MG63 (cell line): ENCODE measurements around the gene KIF5A. TPM values are rescaled to one million over a fixed set of nuclear protein-coding genes. Genes with fewer than 3 reads are reported as not detected.

Experiments
- total RNA-seq: library from RNA; depleted of rRNA; stranded (reverse); fragments of >200 nt; shearing (Covaris generic); gene quantifications from 2 replicates; pipeline ENCODE4 v1.2.3, GENCODE V29; 2014; ENCODE audit warnings: low replicate concordance; rRNA removed

Gene KIF5A
- total RNA-seq, 1 experiment from 2014 or later, result not detected

Other genes with a start within 250 kb of the KIF5A start
- 8.2 and 8.7 TPM in 2 replicates for gene R3HDM2, start 119.0 kb upstream of the KIF5A start, total RNA-seq
- not detected in 2 replicates for gene INHBC, start 115.3 kb upstream of the KIF5A start, total RNA-seq
- 3.5 and 7.4 TPM in 2 replicates for gene INHBE, start 94.7 kb upstream of the KIF5A start, total RNA-seq
- gene GLI1, start 90.3 kb upstream of the KIF5A start, total RNA-seq, result 0.03 TPM in 1 of 2 replicates, not detected in the other
- gene ARHGAP9, start 70.2 kb upstream of the KIF5A start, total RNA-seq, result not detected in 2 replicates
- 245 and 285 TPM in 2 replicates for gene MARS1, start 62.0 kb upstream of the KIF5A start, total RNA-seq
- gene DDIT3, start 29.5 kb upstream of the KIF5A start, total RNA-seq, result 9.9 and 17.1 TPM in 2 replicates
- gene MBD6, start 27.2 kb upstream of the KIF5A start, total RNA-seq, result 0.07 and 3.0 TPM in 2 replicates
- 158 and 249 TPM in 2 replicates for gene DCTN2, start 2.9 kb upstream of the KIF5A start, total RNA-seq
- gene PIP4K2C, start 41.1 kb downstream of the KIF5A start, total RNA-seq, result 16.3 and 98.3 TPM in 2 replicates
- gene DTX3, start 54.8 kb downstream of the KIF5A start, total RNA-seq, result 0.20 and 0.52 TPM in 2 replicates
- 17.0 and 17.4 TPM in 2 replicates for gene ARHGEF25, start 61.4 kb downstream of the KIF5A start, total RNA-seq
- gene B4GALNT1, start 83.2 kb downstream of the KIF5A start, total RNA-seq, result 8.9 and 13.9 TPM in 2 replicates
- gene OS9, start 144.1 kb downstream of the KIF5A start, total RNA-seq, result 139 and 347 TPM in 2 replicates
- gene AGAP2, start 188.7 kb downstream of the KIF5A start, total RNA-seq, result not detected in 2 replicates
- 21.2 and 24.3 TPM in 2 replicates for gene TSPAN31, start 195.0 kb downstream of the KIF5A start, total RNA-seq
- 457 and 516 TPM in 2 replicates for gene CDK4, start 202.3 kb downstream of the KIF5A start, total RNA-seq
- gene MARCHF9, start 205.1 kb downstream of the KIF5A start, total RNA-seq, result 2.4 and 4.9 TPM in 2 replicates
- not detected in 2 replicates for gene CYP27B1, start 217.0 kb downstream of the KIF5A start, total RNA-seq
- gene METTL1, start 222.1 kb downstream of the KIF5A start, total RNA-seq, result 10.0 and 33.6 TPM in 2 replicates
- gene EEF1AKMT3, start 222.6 kb downstream of the KIF5A start, total RNA-seq, result 4.2 and 20.9 TPM in 2 replicates
- gene TSFM, start 232.7 kb downstream of the KIF5A start, total RNA-seq, result 30.4 and 45.4 TPM in 2 replicates